CD4-positive, alpha-beta T cell treated with Interferon alpha-2 for 1 hour (primary cell): ENCODE measurements around the gene USP15.
"Not testable (repeated sequence)": the region's sequence is repeated elsewhere in the genome, so short reads cannot be mapped to it uniquely, and the experiment has no call there.

Experiments used
- DNase-seq, 2 donors: peaks; one replicate each; pipeline ENCODE4 v3.0.0-alpha.2; 2020 to 2022

Gene USP15

GRCh38 chr12:62379026-62379722 is 119.0 kb downstream of the USP15 start:
- DNase-seq: no peak

GRCh38 chr12:62379723-62380045 is 119.5 kb downstream of the USP15 start:
- DNase-seq: no peak

GRCh38 chr12:62382526-62382925 is 122.3 kb downstream of the USP15 start:
- no peak for DNase-seq

- DNase-seq: no peak
Observed at GRCh38 chr12:62396750-62397149, 136.5 kb downstream of the USP15 start.

- no peak for DNase-seq
Observed at GRCh38 chr12:62400135-62400534, 139.9 kb downstream of the USP15 start.

- no peak for DNase-seq
Observed at GRCh38 chr12:62401631-62402030, 141.4 kb downstream of the USP15 start.

GRCh38 chr12:62403031-62403430 is 142.8 kb downstream of the USP15 start:
- no peak for DNase-seq

GRCh38 chr12:62407587-62407986 is 147.4 kb downstream of the USP15 start:
- DNase-seq: no peak

- DNase-seq: no peak
Observed at GRCh38 chr12:62409068-62409467, 148.9 kb downstream of the USP15 start.

GRCh38 chr12:62414180-62414579 is 154.0 kb downstream of the USP15 start:
- DNase-seq: no peak

GRCh38 chr12:62426089-62426488 is 165.9 kb downstream of the USP15 start:
- no peak for DNase-seq

- DNase-seq: no peak
Observed at GRCh38 chr12:62429457-62429856, 169.3 kb downstream of the USP15 start.

GRCh38 chr12:62434494-62435302 is 174.5 kb downstream of the USP15 start:
- DNase-seq: no peak

GRCh38 chr12:62435303-62436163 is 175.3 kb downstream of the USP15 start:
- peak; percentile 9 to 28 for DNase-seq

- DNase-seq: no peak
Observed at GRCh38 chr12:62436164-62436503, 175.9 kb downstream of the USP15 start.

- DNase-seq: peak; percentile 26 to 64
Observed at GRCh38 chr12:62438098-62438692, 178.0 kb downstream of the USP15 start.

- DNase-seq: no peak
Observed at GRCh38 chr12:62446754-62447452, 186.7 kb downstream of the USP15 start.

- no peak for DNase-seq
Observed at GRCh38 chr12:62448436-62448835, 188.2 kb downstream of the USP15 start.

- DNase-seq: not testable (repeated sequence)
Observed at GRCh38 chr12:62455429-62455828, 195.2 kb downstream of the USP15 start.

GRCh38 chr12:62458626-62459025 is 198.4 kb downstream of the USP15 start:
- DNase-seq: no peak

- no peak for DNase-seq
Observed at GRCh38 chr12:62459976-62460375, 199.8 kb downstream of the USP15 start.

- DNase-seq: not testable (repeated sequence)
Observed at GRCh38 chr12:62461171-62461837, 201.1 kb downstream of the USP15 start.
